IMR-90 (cell line): Measurements from ENCODE around the gene SLC35D2. TPM values are rescaled to one million over a fixed set of nuclear protein-coding genes. Genes with fewer than 3 reads are reported as not detected.

ENCODE experiments used
- ATAC-seq: fragments of 200-7000 bp; cut with Tn5 transposase; 2 replicates; pipeline ENCODE4 v1.9.1; 2020; ENCODE audit warnings: low read depth, mild to moderate bottlenecking, moderate library complexity
- BruUV-seq: library from RNA; stranded (reverse); fragments of 400-500 nt; replicated peaks from 2 replicates; lab custom pipeline; 2021; lab: Mats Ljungman, UMichigan
- CTCF ChIA-PET: fragments of 300-600 bp; formaldehyde crosslinking; extraction: SDS; loops from one replicate; lab custom pipeline; 2021; ENCODE audit warnings: antibody characterized with exemption; lab: Yijun Ruan, JAX
- POLR2A ChIA-PET: fragments of 300-600 bp; sonication (Branson Sonifier 250); formaldehyde crosslinking; loops from one replicate; lab custom pipeline; 2022; ENCODE audit warnings: antibody characterized with exemption; ENCODE audit not compliant: unreplicated experiment; lab: Charles Lee
- DNase-seq: peaks from one replicate; pipeline ENCODE4 v3.0.0; 2013
- H2AFZ ChIP-seq: replicated peaks from 2 replicates; pipeline ENCODE3; 2013; ENCODE audit warnings: low read length, mild to moderate bottlenecking; ENCODE audit not compliant: poor library complexity
- H2AK5ac ChIP-seq: 2 replicates; pipeline ENCODE4 v1.6.1; 2013; ENCODE audit warnings: low read depth, low read length, inconsistent platforms
- H2AK9ac ChIP-seq: replicated peaks from 2 replicates; pipeline ENCODE3; 2013; ENCODE audit warnings: mild to moderate bottlenecking, low read depth, low read length, moderate library complexity; ENCODE audit not compliant: poor library complexity
- H2BK120ac ChIP-seq: 2 replicates; pipeline ENCODE4 v1.6.1; 2013; ENCODE audit warnings: low read depth, low read length, inconsistent platforms
- H2BK15ac ChIP-seq: 3 replicates; pipeline ENCODE4 v1.6.1; 2013; ENCODE audit warnings: low read depth, low read length, inconsistent platforms
- H2BK20ac ChIP-seq: 2 replicates; pipeline ENCODE4 v1.6.1; 2013; ENCODE audit warnings: low read depth, mild to moderate bottlenecking, inconsistent platforms, low read length, moderate library complexity
- H2BK5ac ChIP-seq: 2 replicates; pipeline ENCODE4 v1.6.1; 2013; ENCODE audit warnings: mild to moderate bottlenecking, low read depth, low read length, inconsistent platforms; ENCODE audit not compliant: poor library complexity, severe bottlenecking
- H3K14ac ChIP-seq: replicated peaks from 2 replicates; pipeline ENCODE4 v1.6.1; 2013; ENCODE audit warnings: low read depth, low read length, inconsistent platforms
- H3K18ac ChIP-seq: 2 replicates; pipeline ENCODE4 v1.6.1; 2013; ENCODE audit warnings: low read depth, low read length, control low read depth
- H3K23ac ChIP-seq: 2 replicates; pipeline ENCODE4 v1.6.1; 2013; ENCODE audit warnings: low read depth, low read length, inconsistent platforms
- H3K27ac ChIP-seq: 2 replicates; pipeline ENCODE4 v1.5.1; 2013; ENCODE audit warnings: mild to moderate bottlenecking, control low read depth, low read length; ENCODE audit not compliant: insufficient read depth
- H3K27me3 ChIP-seq: 2 replicates; pipeline ENCODE4 v1.6.1; 2013; ENCODE audit warnings: low read length; ENCODE audit not compliant: control insufficient read depth, insufficient read depth
- H3K36me3 ChIP-seq: 2 replicates; pipeline ENCODE4 v1.6.1; 2013; ENCODE audit warnings: low read length, mixed read lengths; ENCODE audit not compliant: control insufficient read depth, insufficient read depth
- H3K4ac ChIP-seq: 2 replicates; pipeline ENCODE4 v1.6.1; 2013; ENCODE audit warnings: low read depth, low read length, inconsistent platforms
- H3K4me1 ChIP-seq: 2 replicates; pipeline ENCODE4 v1.6.1; 2013; ENCODE audit warnings: low read length, mixed read lengths; ENCODE audit not compliant: control insufficient read depth, insufficient read depth
- H3K4me2 ChIP-seq: 2 replicates; pipeline ENCODE4 v1.6.1; 2013; ENCODE audit warnings: low read depth, mild to moderate bottlenecking, control low read depth, low read length, moderate library complexity
- H3K4me3 ChIP-seq: 2 replicates; pipeline ENCODE4 v1.5.1; 2013; ENCODE audit warnings: low read depth, mild to moderate bottlenecking, control low read depth, low read length, moderate library complexity; ENCODE audit not compliant: insufficient read depth
- H3K56ac ChIP-seq: 2 replicates; pipeline ENCODE4 v1.6.1; 2013; ENCODE audit warnings: low read length, inconsistent platforms; ENCODE audit not compliant: insufficient read depth; ENCODE audit errors: extremely low read depth
- H3K79me1 ChIP-seq, 2 experiments: 2 replicates each; pipeline ENCODE4 v1.6.1; 2013; ENCODE audit warnings: low read length in 2 of 2, inconsistent platforms in 1 of 2, low read depth in 1 of 2
- H3K9ac ChIP-seq: 2 replicates; pipeline ENCODE4 v1.6.1; 2013; ENCODE audit warnings: low read depth, low read length, control low read depth
- H3K9me1 ChIP-seq: 2 replicates; pipeline ENCODE4 v1.6.1; 2013; ENCODE audit warnings: low read length, inconsistent platforms; ENCODE audit not compliant: insufficient read depth
- H3K9me3 ChIP-seq: 2 replicates; pipeline ENCODE4 v1.6.1; 2013; ENCODE audit warnings: low read length; ENCODE audit not compliant: control insufficient read depth, insufficient read depth
- H4K20me1 ChIP-seq: 2 replicates; pipeline ENCODE4 v1.6.1; 2013; ENCODE audit warnings: low read length, inconsistent platforms; ENCODE audit not compliant: insufficient read depth
- H4K5ac ChIP-seq: 2 replicates; pipeline ENCODE4 v1.6.1; 2013; ENCODE audit warnings: mild to moderate bottlenecking, low read depth, low read length, control low read depth
- H4K8ac ChIP-seq, 2 experiments: 2 replicates each; pipeline ENCODE4 v1.6.1; 2013; ENCODE audit warnings: low read depth in 2 of 2, low read length in 2 of 2, control low read depth in 1 of 2, inconsistent platforms in 1 of 2
- H4K91ac ChIP-seq: 2 replicates; pipeline ENCODE4 v1.6.1; 2013; ENCODE audit warnings: low read depth, low read length, inconsistent platforms; ENCODE audit not compliant: insufficient read depth
- BHLHE40 ChIP-seq: fragments of 150-350 bp; IDR thresholded peaks from 2 replicates; pipeline ENCODE4 v1.6.1; 2016; ENCODE audit warnings: mild to moderate bottlenecking, low read depth, low read length
- CEBPB ChIP-seq: IDR thresholded peaks from 2 replicates; pipeline ENCODE4 v1.6.1; 2012; ENCODE audit warnings: low read depth, low read length, improper control_type of control experiment
- CHD1 ChIP-seq: IDR thresholded peaks from 2 replicates; pipeline ENCODE4 v1.6.1; 2012; ENCODE audit warnings: low read depth, low read length, improper control_type of control experiment
- CTCF ChIP-seq: conservative IDR thresholded peaks from 2 replicates; pipeline ENCODE4 v1.5.1; 2012; ENCODE audit warnings: mild to moderate bottlenecking, low read depth, low read length, improper control_type of control experiment
- ELK1 ChIP-seq: fragments of 150-350 bp; IDR thresholded peaks from 2 replicates; pipeline ENCODE4 v1.6.1; 2016; ENCODE audit warnings: low read depth, mild to moderate bottlenecking, low read length, moderate library complexity, borderline replicate concordance
- FOS ChIP-seq: fragments of 150-350 bp; IDR thresholded peaks from 2 replicates; pipeline ENCODE4 v1.6.1; 2016; ENCODE audit warnings: low read depth, low read length
- MAFK ChIP-seq: IDR thresholded peaks from 2 replicates; pipeline ENCODE4 v1.6.1; 2012; ENCODE audit warnings: low read depth, low read length, improper control_type of control experiment
- MAZ ChIP-seq: IDR thresholded peaks from 2 replicates; pipeline ENCODE4 v1.6.1; 2012; ENCODE audit warnings: low read depth, mild to moderate bottlenecking, low read length, improper control_type of control experiment, moderate library complexity, borderline replicate concordance
- MXI1 ChIP-seq: IDR thresholded peaks from 2 replicates; pipeline ENCODE4 v1.6.1; 2012; ENCODE audit warnings: low read depth, mild to moderate bottlenecking, low read length, moderate library complexity, borderline replicate concordance
- NFE2L2 ChIP-seq: fragments of 150-350 bp; IDR thresholded peaks from 2 replicates; pipeline ENCODE4 v1.6.1; 2016; ENCODE audit warnings: low read depth, mild to moderate bottlenecking, low read length
- POLR2A ChIP-seq: IDR thresholded peaks from 2 replicates; pipeline ENCODE4 v1.6.1; 2012; ENCODE audit warnings: mild to moderate bottlenecking, low read depth, low read length
- RAD21 ChIP-seq: IDR thresholded peaks from 2 replicates; pipeline ENCODE4 v1.6.1; 2012; ENCODE audit warnings: low read length, improper control_type of control experiment
- RCOR1 ChIP-seq: IDR thresholded peaks from 2 replicates; pipeline ENCODE4 v1.6.1; 2012; ENCODE audit warnings: mild to moderate bottlenecking, low read length, improper control_type of control experiment; ENCODE audit not compliant: insufficient replicate concordance
- RFX5 ChIP-seq: IDR thresholded peaks from 2 replicates; pipeline ENCODE4 v1.8.0; 2012; ENCODE audit warnings: low read depth, mild to moderate bottlenecking, low read length, moderate library complexity
- SMC3 ChIP-seq: fragments of 150-350 bp; IDR thresholded peaks from 2 replicates; pipeline ENCODE4 v1.6.1; 2016; ENCODE audit warnings: low read depth, mild to moderate bottlenecking, antibody characterized with exemption, low read length, moderate library complexity
- USF2 ChIP-seq: fragments of 150-350 bp; IDR thresholded peaks from 2 replicates; pipeline ENCODE4 v1.6.1; 2017; ENCODE audit warnings: mild to moderate bottlenecking, antibody characterized with exemption, low read length, low read depth
- WGBS, 2 experiments: methylation state at CpG; one replicate each; pipeline versions ENCODE4 v1.1.5 to v1.1.7; 2013; ENCODE audit warnings: missing lambda C conversion rate in 2 of 2; ENCODE audit not compliant: insufficient read length in 1 of 2; ENCODE audit errors: extremely low coverage in 2 of 2; 5-methylcytosine and 5-hydroxymethylcytosine counted together
- dilution Hi-C: fragments of 300-500 bp; cut with HindIII; formaldehyde crosslinking; loops from one replicate; pipeline ENCODE4 v1.14.3; 2018; ENCODE audit warnings: low sequenced_read_pairs; ENCODE audit not compliant: unreplicated experiment
- in situ Hi-C: fragments of 300-500 bp; cut with MboI; formaldehyde crosslinking; loops from 3 replicates; pipeline ENCODE4 v1.14.3; 2019; ENCODE audit warnings: low sequenced_read_pairs, inconsistent platforms, mixed read lengths
- intact Hi-C: fragments of 100-400 bp; cut with micrococcal nuclease; formaldehyde crosslinking; loops from 2 replicates; pipeline ENCODE4 v1.10.0; 2022
- polyA plus RNA-seq, 3 experiments: library from polyadenylated mRNA; depleted of rRNA; stranded (reverse); fragments of >200 nt; gene quantifications; 2 replicates each; pipeline ENCODE4 v1.2.3, GENCODE V29; 2012; ENCODE audit warnings: low replicate concordance in 1 of 3
- total RNA-seq: library from RNA; depleted of rRNA; stranded (reverse); fragments of >200 nt; gene quantifications from 2 replicates; pipeline ENCODE4 v1.2.3, GENCODE V29; 2012

SLC35D2 gene
- total and polyA plus RNA-seq, 2 of the 4 experiments (the other 2 are of a cell fraction): 9.7 to 11.8 TPM

- in situ Hi-C loops (no loop called here), intact Hi-C loops (no loop called here), dilution Hi-C loops (no loop called here)
- Histone ChIP-seq H3K36me3 (no peaks in the 10 kb centered on the region), H3K18ac (no peak overlapping the region), H3K14ac (no peak overlapping the region), H3K4me1 (no peaks in the 10 kb centered on the region), H3K27me3 (no peaks in the 10 kb centered on the region), H4K5ac (no peak overlapping the region), H3K9ac (no peak overlapping the region), H2AFZ (no peak overlapping the region), H2BK15ac (no peak overlapping the region), H3K79me1 (no peaks in the 10 kb centered on the region), H2BK5ac (no peak overlapping the region), H3K23ac (no peak overlapping the region), H4K91ac (no peak overlapping the region), H3K4me3 (no peak overlapping the region), H4K20me1 (no peaks in the 10 kb centered on the region), H3K56ac (no peak overlapping the region), H2BK120ac (no peak overlapping the region), H4K8ac (no peak overlapping the region), H3K4ac (no peak overlapping the region), H2BK20ac (no peak overlapping the region), H3K4me2 (no peak overlapping the region), H2AK5ac (no peak overlapping the region), H2AK9ac (no peak overlapping the region), H3K27ac (no peak overlapping the region), H3K9me1 (no peaks in the 10 kb centered on the region), H3K9me3 (no peaks in the 10 kb centered on the region)
- CTCF ChIA-PET: interaction anchor here (0.8 kb wide), 1 partner anchor 89 kb away, joined by 3 read pairs; no protein-coding TSS in a partner anchor
- WGBS, 2 experiments: 71% methylated on average over 5 of the region's 8 CpGs; no CpG with 5 or more reads in 1 of the 2 experiments
- DNase-seq: no peak
- no TSS peak for BruUV-seq
- no peak for ATAC-seq
- POLR2A ChIA-PET: no interaction called here
- TF ChIP-seq BHLHE40: no peak
- no peak for TF ChIP-seq USF2
- TF ChIP-seq CEBPB: no peak
- TF ChIP-seq MXI1: no peak
- no peak for TF ChIP-seq RCOR1
- TF ChIP-seq CHD1: no peak
- no peak for TF ChIP-seq RAD21
- TF ChIP-seq RFX5: no peak
- no peak for TF ChIP-seq CTCF
- TF ChIP-seq ELK1: no peak
- no peak for TF ChIP-seq SMC3
- TF ChIP-seq POLR2A: no peak
- no peak for TF ChIP-seq FOS
- no peak for TF ChIP-seq MAZ
- no peak for TF ChIP-seq MAFK
- no peak for TF ChIP-seq NFE2L2
Observed at GRCh38 chr9:96320749-96321280, 62.7 kb downstream of the SLC35D2 start.
